HEK293T (cell line): ENCODE measurements around the gene PRKACB.

Source experiments
- CTCF ChIA-PET: fragments of 350-600 bp; formaldehyde crosslinking; extraction: SDS; loops from one replicate; lab custom pipeline; 2021; ENCODE audit warnings: antibody characterized with exemption, inconsistent platforms; lab: Yijun Ruan, JAX
- POLR2A ChIA-PET: fragments of 350-600 bp; formaldehyde crosslinking; extraction: SDS; loops from one replicate; lab custom pipeline; 2020; ENCODE audit warnings: antibody characterized with exemption, inconsistent platforms; lab: Yijun Ruan, JAX
- DNase-seq: peaks from one replicate; pipeline ENCODE4 v3.0.0; 2012; ENCODE audit warnings: mixed read lengths; ENCODE audit errors: extremely low spot score
- ARNT ChIP-seq: fragments of 450-650 bp; IDR thresholded peaks from 2 replicates; pipeline ENCODE4 v1.6.1; 2017; ENCODE audit warnings: mild to moderate bottlenecking
- BHLHE40 ChIP-seq: fragments of 450-650 bp; IDR thresholded peaks from 2 replicates; pipeline ENCODE4 v1.6.1; 2016; ENCODE audit warnings: mild to moderate bottlenecking, moderate library complexity, borderline replicate concordance
- CTBP1 ChIP-seq: fragments of 450-650 bp; IDR thresholded peaks from 2 replicates; pipeline ENCODE4 v1.6.1; 2016; ENCODE audit warnings: borderline replicate concordance
- ELF4 ChIP-seq: fragments of 450-650 bp; IDR thresholded peaks from 2 replicates; pipeline ENCODE4 v1.6.1; 2017; ENCODE audit warnings: antibody characterized with exemption
- FOXA1 ChIP-seq: fragments of 450-650 bp; IDR thresholded peaks from 2 replicates; pipeline ENCODE4 v1.6.1; 2016; ENCODE audit warnings: mild to moderate bottlenecking
- FOXK2 ChIP-seq: fragments of 450-650 bp; IDR thresholded peaks from 2 replicates; pipeline ENCODE4 v1.6.1; 2016; ENCODE audit warnings: mild to moderate bottlenecking
- FOXM1 ChIP-seq: fragments of 450-650 bp; IDR thresholded peaks from 2 replicates; pipeline ENCODE4 v1.6.1; 2017; ENCODE audit warnings: mild to moderate bottlenecking, borderline replicate concordance
- HDGF ChIP-seq: fragments of 450-650 bp; IDR thresholded peaks from 2 replicates; pipeline ENCODE4 v1.6.1; 2017; ENCODE audit warnings: antibody characterized with exemption, borderline replicate concordance
- L3MBTL2 ChIP-seq: fragments of 450-650 bp; conservative IDR thresholded peaks from 2 replicates; pipeline ENCODE4 v1.6.1; 2016; ENCODE audit warnings: mild to moderate bottlenecking
- LEF1 ChIP-seq: fragments of 450-650 bp; IDR thresholded peaks from 2 replicates; pipeline ENCODE4 v1.6.1; 2017; ENCODE audit warnings: mild to moderate bottlenecking, borderline replicate concordance
- NFRKB ChIP-seq: fragments of 450-650 bp; IDR thresholded peaks from 2 replicates; pipeline ENCODE4 v1.6.1; 2016; ENCODE audit warnings: mild to moderate bottlenecking, moderate library complexity
- SP1 ChIP-seq: fragments of 450-650 bp; IDR thresholded peaks from 2 replicates; pipeline ENCODE4 v1.6.1; 2017
- SUZ12 ChIP-seq: fragments of 450-650 bp; IDR thresholded peaks from 2 replicates; pipeline ENCODE4 v1.6.1; 2016; ENCODE audit warnings: mild to moderate bottlenecking
- TARDBP ChIP-seq: fragments of 450-650 bp; IDR thresholded peaks from 2 replicates; pipeline ENCODE4 v1.6.1; 2016
- ZNF384 ChIP-seq: fragments of 450-650 bp; IDR thresholded peaks from 2 replicates; pipeline ENCODE4 v1.6.1; 2016
- TF ChIP-seq, protein P1 (sequence below): fragments of 450-650 bp; IDR thresholded peaks from 2 replicates; pipeline ENCODE4 v1.6.1; 2016

Gene PRKACB

DNA sequence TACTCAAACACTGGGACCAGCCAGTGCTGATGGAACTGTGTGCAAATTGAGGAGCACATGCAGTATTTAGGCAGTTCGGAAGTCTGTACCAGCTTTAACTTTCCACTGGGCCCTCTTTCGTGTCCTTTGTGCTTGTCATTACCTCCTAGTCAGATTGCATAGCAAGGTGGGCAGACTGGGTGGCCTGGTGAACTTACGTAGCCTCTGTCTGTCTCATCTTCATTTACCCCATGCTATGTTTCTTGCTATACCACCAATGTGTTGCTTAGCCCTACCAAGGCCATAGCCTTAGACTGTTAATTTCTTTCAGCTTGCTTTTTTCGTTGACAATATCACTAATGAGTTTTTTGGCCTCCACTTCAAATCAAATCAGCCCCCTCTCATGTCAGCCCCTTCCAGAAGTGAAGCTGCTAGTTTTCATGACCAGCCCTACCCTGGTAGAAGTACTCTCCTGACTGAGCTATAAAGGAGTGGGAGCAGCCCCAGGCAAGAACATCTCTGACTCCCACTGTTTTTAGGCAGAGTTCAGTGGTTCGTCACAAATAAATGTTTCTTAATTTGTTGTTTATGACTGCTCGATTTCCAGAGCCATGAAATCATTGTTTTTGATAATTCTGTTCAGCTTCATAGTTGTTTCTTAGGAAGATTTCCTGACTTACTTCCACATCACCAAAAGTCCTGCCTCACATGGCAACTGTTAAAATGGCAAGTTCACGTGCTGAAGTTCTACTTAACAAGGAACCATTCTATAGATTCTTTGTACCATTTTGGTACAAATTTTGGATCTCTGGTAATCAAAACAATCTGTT, 19.3 kb downstream of the PRKACB start:
- TF ChIP-seq HDGF (no peak), BHLHE40 (no peak)
- DNase-seq = no peak
- ChIA-PET CTCF (no interaction called here), POLR2A (no interaction called here)

DNA sequence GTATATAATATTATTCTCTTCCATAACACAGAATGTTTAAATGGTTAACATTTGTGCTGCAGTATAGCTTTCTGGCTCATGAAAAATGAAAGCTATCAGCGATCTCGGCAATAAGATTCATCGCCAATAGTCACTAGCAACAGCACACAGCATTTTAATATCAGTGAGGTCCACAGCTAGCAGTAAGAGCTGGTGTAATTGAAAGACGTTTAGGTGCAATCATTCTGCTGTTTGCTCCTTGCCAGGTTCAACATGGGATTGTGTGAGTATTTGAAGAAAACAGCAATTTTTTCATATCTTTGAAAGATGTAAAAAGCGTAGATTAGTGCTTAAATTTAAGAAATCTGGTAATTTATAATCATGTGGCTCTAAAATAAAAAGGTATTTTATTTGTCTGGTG, 20.1 kb downstream of the PRKACB start:
- no peak for DNase-seq
- TF ChIP-seq BHLHE40 = no peak
- no peak for TF ChIP-seq NFRKB
- TF ChIP-seq LEF1 = no peak
- no peak for TF ChIP-seq FOXM1
- no peak for TF ChIP-seq FOXA1
- no peak for TF ChIP-seq SP1
- TF ChIP-seq, protein P1, sequence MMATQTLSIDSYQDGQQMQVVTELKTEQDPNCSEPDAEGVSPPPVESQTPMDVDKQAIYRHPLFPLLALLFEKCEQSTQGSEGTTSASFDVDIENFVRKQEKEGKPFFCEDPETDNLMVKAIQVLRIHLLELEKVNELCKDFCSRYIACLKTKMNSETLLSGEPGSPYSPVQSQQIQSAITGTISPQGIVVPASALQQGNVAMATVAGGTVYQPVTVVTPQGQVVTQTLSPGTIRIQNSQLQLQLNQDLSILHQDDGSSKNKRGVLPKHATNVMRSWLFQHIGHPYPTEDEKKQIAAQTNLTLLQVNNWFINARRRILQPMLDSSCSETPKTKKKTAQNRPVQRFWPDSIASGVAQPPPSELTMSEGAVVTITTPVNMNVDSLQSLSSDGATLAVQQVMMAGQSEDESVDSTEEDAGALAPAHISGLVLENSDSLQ = no peak
- no peak for TF ChIP-seq CTBP1
- TF ChIP-seq ZNF384 = no peak
- TF ChIP-seq L3MBTL2 = no peak
- no peak for TF ChIP-seq FOXK2
- no peak for TF ChIP-seq HDGF
- no peak for TF ChIP-seq TARDBP
- no peak for TF ChIP-seq ARNT
- TF ChIP-seq SUZ12 = no peak
- TF ChIP-seq ELF4 = no peak
- CTCF ChIA-PET = no interaction called here
- POLR2A ChIA-PET = no interaction called here

DNA sequence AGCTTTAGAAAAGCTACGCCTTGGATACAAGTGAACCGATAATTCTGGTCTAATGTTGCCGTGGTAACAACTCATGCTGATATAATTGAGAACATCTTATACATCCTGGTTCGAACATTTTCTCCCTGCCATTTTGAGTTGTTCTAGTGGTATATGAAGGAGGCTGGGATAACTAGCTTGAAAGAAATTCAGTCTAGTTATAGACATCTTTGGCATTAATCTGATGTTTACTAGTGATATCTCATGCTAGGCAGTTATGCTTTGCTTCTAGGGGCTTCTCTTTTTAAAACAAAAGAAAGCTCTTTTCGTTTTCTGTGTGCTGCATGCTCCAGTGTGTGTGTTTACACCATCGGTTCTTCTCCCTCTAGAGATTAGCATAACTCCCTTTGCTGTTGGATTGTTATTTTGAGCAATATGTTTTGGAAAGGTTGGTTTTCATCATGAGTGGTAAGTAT, 20.5 kb downstream of the PRKACB start:
- TF ChIP-seq FOXK2 (no peak), CTBP1 (no peak), FOXA1 (no peak), LEF1 (no peak), SP1 (no peak), SUZ12 (no peak), TARDBP (no peak), NFRKB (no peak), ARNT (no peak), ELF4 (no peak), ZNF384 (no peak), L3MBTL2 (no peak), FOXM1 (no peak), HDGF (no peak), BHLHE40 (no peak)
- TF ChIP-seq, protein P1 = no peak
- POLR2A ChIA-PET = no interaction called here
- CTCF ChIA-PET = no interaction called here
- no peak for DNase-seq

DNA sequence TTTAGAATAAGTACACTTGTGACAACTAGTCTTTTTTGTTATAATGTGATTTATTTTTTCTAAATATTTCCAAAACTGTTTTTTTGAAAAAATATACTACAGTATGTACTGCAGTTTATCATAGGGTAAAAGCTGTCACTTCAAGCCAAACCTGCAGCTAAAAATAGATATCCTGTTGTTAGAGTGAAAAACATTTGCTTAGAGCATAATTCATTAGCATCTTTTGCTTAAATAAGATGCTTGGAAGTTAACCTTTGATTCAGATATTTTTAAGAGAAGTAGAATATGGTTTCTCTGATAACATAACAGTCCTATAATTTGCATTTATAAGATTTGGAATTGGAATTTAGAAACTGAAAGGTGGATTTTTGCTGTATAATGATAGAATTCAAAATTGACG, 21.5 kb downstream of the PRKACB start:
- CTCF ChIA-PET = no interaction called here
- POLR2A ChIA-PET = no interaction called here
- TF ChIP-seq ARNT = no peak
- no peak for TF ChIP-seq SP1
- TF ChIP-seq CTBP1 = no peak
- TF ChIP-seq LEF1 = no peak
- TF ChIP-seq TARDBP = no peak
- no peak for TF ChIP-seq NFRKB
- TF ChIP-seq HDGF = no peak
- TF ChIP-seq FOXA1 = no peak
- no peak for TF ChIP-seq SUZ12
- DNase-seq = no peak

DNA sequence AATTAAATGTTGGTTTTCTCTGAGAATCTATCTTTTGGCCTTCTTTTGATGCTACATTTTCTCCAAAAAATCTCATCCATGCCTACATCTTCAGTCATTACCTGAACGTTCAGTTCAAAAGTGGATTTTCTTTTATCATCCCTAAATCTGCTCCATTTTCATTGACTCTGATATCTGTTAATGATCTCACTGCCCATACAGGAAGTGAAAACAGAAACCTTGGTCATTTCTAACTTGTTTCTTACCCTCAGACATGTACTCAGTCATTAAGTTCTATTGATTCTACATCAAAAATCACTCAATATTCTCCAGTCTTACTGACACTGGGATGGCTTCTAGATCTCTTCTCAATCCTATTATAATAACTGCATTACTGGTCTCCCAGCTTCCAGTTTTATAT, 22.7 kb downstream of the PRKACB start:
- CTCF ChIA-PET = no interaction called here

DNA sequence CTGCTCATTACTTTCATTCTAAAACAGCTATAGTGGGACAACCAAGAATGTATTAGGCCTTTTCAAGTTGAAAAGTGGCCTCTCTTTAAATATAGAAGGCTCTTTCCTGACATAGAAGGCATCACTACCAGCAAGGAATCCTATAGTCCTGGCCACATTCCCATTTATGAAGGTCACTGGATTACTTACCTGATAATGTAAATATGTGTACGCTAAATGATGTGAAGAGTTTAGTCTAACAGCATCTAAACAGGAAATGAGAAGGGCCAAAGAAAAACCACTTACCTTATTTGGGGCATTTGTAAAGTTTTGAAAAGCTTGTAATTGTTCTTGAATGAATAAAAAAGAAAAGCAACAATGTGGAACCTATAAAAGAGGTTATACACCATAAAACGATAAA, 24.7 kb downstream of the PRKACB start:
- CTCF ChIA-PET = no interaction called here
- no peak for DNase-seq
- POLR2A ChIA-PET = no interaction called here
- no peak for TF ChIP-seq NFRKB
- no peak for TF ChIP-seq LEF1
- TF ChIP-seq FOXM1 = no peak
- no peak for TF ChIP-seq ELF4
- no peak for TF ChIP-seq SP1
- no peak for TF ChIP-seq L3MBTL2
- TF ChIP-seq ZNF384 = no peak
- no peak for TF ChIP-seq HDGF
- TF ChIP-seq ARNT = no peak
- TF ChIP-seq, protein P1 = no peak
- TF ChIP-seq FOXK2 = no peak
- TF ChIP-seq CTBP1 = no peak
- no peak for TF ChIP-seq TARDBP
- TF ChIP-seq BHLHE40 = no peak
- TF ChIP-seq SUZ12 = no peak
- TF ChIP-seq FOXA1 = no peak

More for the DNA sequence above, 22.7 kb downstream of the PRKACB start:
- TF ChIP-seq, protein P1 = no peak
- TF ChIP-seq CTBP1 = no peak
- no peak for TF ChIP-seq LEF1
- no peak for TF ChIP-seq FOXK2
- no peak for TF ChIP-seq ZNF384
- TF ChIP-seq ELF4 = no peak
- no peak for TF ChIP-seq SUZ12
- no peak for TF ChIP-seq SP1
- TF ChIP-seq HDGF = no peak
- no peak for DNase-seq
- POLR2A ChIA-PET = no interaction called here
